H1 (cell line): ENCODE data around the gene TMEM235. TPM values are rescaled to one million over a fixed set of nuclear protein-coding genes. Genes with fewer than 3 reads are reported as not detected.

Experiments
- CTCF ChIA-PET: fragments of 300-600 bp; sonication (Branson Sonifier 250); formaldehyde crosslinking; loops from one replicate; lab custom pipeline; 2021; ENCODE audit not compliant: partially characterized antibody; lab: Charles Lee
- POLR2A ChIA-PET: fragments of 300-600 bp; sonication (Branson Sonifier 250); formaldehyde crosslinking; loops from one replicate; lab custom pipeline; 2021; ENCODE audit warnings: inconsistent platforms; ENCODE audit not compliant: partially characterized antibody; lab: Charles Lee
- DNase-seq, 2 experiments: peaks; one replicate each; pipeline versions ENCODE4 v3.0.0 to v3.0.0-alpha.2; 2010 to 2022; ENCODE audit warnings: low spot score in 2 of 2, low read depth in 1 of 2, mixed read lengths in 1 of 2
- FAIRE-seq: peaks from 2 replicates; lab custom pipeline; 2011; peaks lifted over from hg19 to GRCh38; lab: Jason Lieb, UNC
- H2AFZ ChIP-seq: 2 replicates; pipeline ENCODE4 v1.8.1; 2012; ENCODE audit warnings: low read length, inconsistent platforms
- H2AK5ac ChIP-seq: 2 replicates; pipeline ENCODE4 v1.6.1; 2013; ENCODE audit warnings: low read depth, low read length
- H2BK120ac ChIP-seq: replicated peaks from 2 replicates; pipeline ENCODE3; 2013; ENCODE audit warnings: low read depth, low read length, inconsistent platforms
- H2BK12ac ChIP-seq: 2 replicates; pipeline ENCODE4 v1.6.1; 2013; ENCODE audit warnings: low read depth, low read length
- H2BK15ac ChIP-seq: 2 replicates; pipeline ENCODE4 v1.6.1; 2013; ENCODE audit warnings: low read length
- H2BK20ac ChIP-seq: 2 replicates; pipeline ENCODE4 v1.6.1; 2013; ENCODE audit warnings: low read length
- H2BK5ac ChIP-seq: 2 replicates; pipeline ENCODE4 v1.6.1; 2013; ENCODE audit warnings: low read depth, low read length
- H3K14ac ChIP-seq: 2 replicates; pipeline ENCODE4 v1.6.1; 2013; ENCODE audit warnings: inconsistent platforms; ENCODE audit not compliant: insufficient read length
- H3K18ac ChIP-seq: 2 replicates; pipeline ENCODE4 v1.6.1; 2013; ENCODE audit warnings: low read length; ENCODE audit errors: extremely low read depth
- H3K23ac ChIP-seq: 2 replicates; pipeline ENCODE4 v1.6.1; 2013; ENCODE audit warnings: inconsistent platforms; ENCODE audit not compliant: insufficient read length
- H3K23me2 ChIP-seq: 2 replicates; pipeline ENCODE4 v1.6.1; 2013; ENCODE audit warnings: low read depth, low read length
- H3K27ac ChIP-seq: 2 replicates; pipeline ENCODE4 v1.6.1; 2011; ENCODE audit warnings: low read depth, low read length, inconsistent platforms
- H3K27me3 ChIP-seq, 4 experiments: replicated peaks in 1 of 4; 1 replicate in 1 of 4; 2 replicates in 3 of 4; pipeline versions ENCODE4 v1.6.1 to v1.8.1; 2011 to 2013; ENCODE audit warnings: low read length in 3 of 4, mild to moderate bottlenecking in 3 of 4, inconsistent platforms in 2 of 4, mixed read lengths in 2 of 4, moderate library complexity in 1 of 4; ENCODE audit not compliant: control insufficient read depth in 3 of 4, insufficient read depth in 3 of 4; ENCODE audit errors: extremely low read depth in 1 of 4
- H3K36me3 ChIP-seq, 4 experiments: 2 replicates each; pipeline versions ENCODE4 v1.6.1 to v1.8.1; 2011 to 2013; ENCODE audit warnings: mild to moderate bottlenecking in 4 of 4, low read length in 3 of 4, moderate library complexity in 2 of 4, control low read depth in 1 of 4, inconsistent platforms in 1 of 4; ENCODE audit not compliant: insufficient read depth in 4 of 4, control insufficient read depth in 2 of 4
- H3K4ac ChIP-seq: replicated peaks from 2 replicates; pipeline ENCODE3; 2013; ENCODE audit warnings: low read length, low read depth, mixed read lengths, inconsistent platforms; ENCODE audit not compliant: insufficient read length
- H3K4me1 ChIP-seq, 4 experiments: replicated peaks in 1 of 4; 1 replicate in 1 of 4; 2 replicates in 3 of 4; pipeline versions ENCODE4 v1.6.1 to v1.8.1; 2011 to 2013; ENCODE audit warnings: low read length in 3 of 4, inconsistent platforms in 2 of 4, mixed read lengths in 1 of 4; ENCODE audit not compliant: insufficient read depth in 4 of 4, control insufficient read depth in 3 of 4
- H3K4me2 ChIP-seq, 2 experiments: 2 replicates each; pipeline versions ENCODE4 v1.6.1 to v1.8.1; 2011 to 2013; ENCODE audit warnings: low read depth in 2 of 2, low read length in 2 of 2, control low read depth in 1 of 2, inconsistent platforms in 1 of 2, mild to moderate bottlenecking in 1 of 2; ENCODE audit not compliant: insufficient read depth in 1 of 2
- H3K4me3 ChIP-seq, 4 experiments: fragments of 200-600, 300-600 bp in 1 of 4; sonication (generic), shearing (Covaris generic), sonication (Bioruptor Twin) in 1 of 4; 2 replicates each; pipeline versions ENCODE4 v1.5.1 to v1.8.1; 2011 to 2016; ENCODE audit warnings: low read length in 4 of 4, low read depth in 3 of 4, control low read depth in 2 of 4, inconsistent platforms in 2 of 4, mild to moderate bottlenecking in 2 of 4, mixed read lengths in 1 of 4, moderate library complexity in 1 of 4; ENCODE audit not compliant: insufficient read depth in 2 of 4; ENCODE audit errors: extremely low read depth in 1 of 4
- H3K56ac ChIP-seq: replicated peaks from 2 replicates; pipeline ENCODE3; 2013; ENCODE audit warnings: low read depth, mild to moderate bottlenecking, mixed read lengths, low read length, inconsistent platforms; ENCODE audit not compliant: insufficient read length
- H3K79me1 ChIP-seq: 2 replicates; pipeline ENCODE4 v1.6.1; 2013; ENCODE audit warnings: low read depth, low read length, control low read depth
- H3K79me2 ChIP-seq, 2 experiments: 2 replicates each; pipeline versions ENCODE4 v1.6.1 to v1.8.1; 2012 to 2013; ENCODE audit warnings: low read length in 2 of 2, mild to moderate bottlenecking in 2 of 2, inconsistent platforms in 1 of 2; ENCODE audit not compliant: insufficient read depth in 2 of 2, control insufficient read depth in 1 of 2
- H3K9ac ChIP-seq, 4 experiments: replicated peaks in 1 of 4; 1 replicate in 1 of 4; 2 replicates in 3 of 4; pipeline versions ENCODE4 v1.6.1 to v1.8.1; 2011 to 2013; ENCODE audit warnings: low read depth in 3 of 4, low read length in 3 of 4, control low read depth in 2 of 4, mild to moderate bottlenecking in 2 of 4, moderate library complexity in 2 of 4, inconsistent platforms in 1 of 4; ENCODE audit errors: extremely low read depth in 1 of 4
- H3K9me3 ChIP-seq, 2 experiments: 2 replicates each; pipeline versions ENCODE4 v1.6.1 to v1.8.1; 2012 to 2013; ENCODE audit warnings: mild to moderate bottlenecking in 2 of 2, moderate library complexity in 2 of 2, control low read depth in 1 of 2, inconsistent platforms in 1 of 2, low read depth in 1 of 2, low read length in 1 of 2, mixed read lengths in 1 of 2; ENCODE audit not compliant: insufficient read depth in 2 of 2
- H4K20me1 ChIP-seq, 2 experiments: replicated peaks in 1 of 2; 2 replicates each; pipeline versions ENCODE3 to v1.8.1; 2011 to 2013; ENCODE audit warnings: inconsistent platforms in 2 of 2, low read length in 2 of 2, mild to moderate bottlenecking in 1 of 2; ENCODE audit not compliant: insufficient read depth in 2 of 2, control insufficient read depth in 1 of 2
- H4K5ac ChIP-seq: 2 replicates; pipeline ENCODE4 v1.6.1; 2013; ENCODE audit warnings: low read length, low read depth, mixed read lengths, inconsistent platforms; ENCODE audit not compliant: insufficient read length
- H4K8ac ChIP-seq: 2 replicates; pipeline ENCODE4 v1.8.0; 2013; ENCODE audit warnings: mild to moderate bottlenecking, moderate library complexity, low read length, inconsistent platforms; ENCODE audit not compliant: insufficient read depth; ENCODE audit errors: extremely low read depth
- H4K91ac ChIP-seq: replicated peaks from 2 replicates; pipeline ENCODE3; 2013; ENCODE audit warnings: low read length, mixed read lengths, inconsistent platforms; ENCODE audit not compliant: insufficient read length
- ASH2L ChIP-seq: fragments of 200-600, 300-600 bp; sonication (generic); IDR thresholded peaks from one replicate; pipeline ENCODE4 v1.7.1; 2017; ENCODE audit warnings: low read length
- BACH1 ChIP-seq: IDR thresholded peaks from 2 replicates; pipeline ENCODE4 v1.6.1; 2012; ENCODE audit warnings: low read length, improper control_type of control experiment
- EGR1 ChIP-seq: IDR thresholded peaks from 2 replicates; pipeline ENCODE4 v1.6.1; 2011; ENCODE audit warnings: low read depth, low read length, borderline replicate concordance
- KDM5A ChIP-seq: fragments of 200-600 bp; IDR thresholded peaks from 2 replicates; pipeline ENCODE4 v1.7.1; 2012; ENCODE audit warnings: mild to moderate bottlenecking, low read length, inconsistent platforms, mixed read lengths
- NRF1 ChIP-seq: IDR thresholded peaks from 2 replicates; pipeline ENCODE4 v1.6.1; 2011; ENCODE audit warnings: mild to moderate bottlenecking, low read depth, low read length, improper control_type of control experiment
- POU5F1 ChIP-seq: IDR thresholded peaks from 2 replicates; pipeline ENCODE4 v1.6.1; 2011; ENCODE audit warnings: low read depth, mild to moderate bottlenecking, low read length, moderate library complexity
- RAD21 ChIP-seq, 2 experiments: IDR thresholded peaks in 1 of 2; conservative IDR thresholded peaks in 1 of 2; 2 replicates each; pipeline ENCODE4 v1.6.1; 2011; ENCODE audit warnings: low read depth in 2 of 2, low read length in 2 of 2, improper control_type of control experiment in 1 of 2, inconsistent platforms in 1 of 2, mild to moderate bottlenecking in 1 of 2, moderate library complexity in 1 of 2
- SIX5 ChIP-seq: IDR thresholded peaks from 2 replicates; pipeline ENCODE4 v1.6.1; 2011; ENCODE audit warnings: mild to moderate bottlenecking, low read depth, low read length
- SP4 ChIP-seq: IDR thresholded peaks from 2 replicates; pipeline ENCODE4 v1.6.1; 2012; ENCODE audit warnings: low read length, inconsistent platforms
- SUZ12 ChIP-seq: fragments of 200-600 bp; sonication (generic); IDR thresholded peaks from 2 replicates; pipeline ENCODE4 v1.6.1; 2012; ENCODE audit warnings: mild to moderate bottlenecking, inconsistent platforms, low read length, moderate library complexity, mixed read lengths
- TEAD4 ChIP-seq: IDR thresholded peaks from 2 replicates; pipeline ENCODE4 v1.6.1; 2012; ENCODE audit warnings: low read depth, low read length, inconsistent platforms, mixed read lengths
- YY1 ChIP-seq: IDR thresholded peaks from 2 replicates; pipeline ENCODE4 v1.6.1; 2011; ENCODE audit warnings: low read depth, mild to moderate bottlenecking, low read length
- WGBS, 2 experiments: shearing (Covaris generic) in 1 of 2; methylation state at CpG; one replicate each; pipeline versions ENCODE4 v1.1.6 to v1.1.7; 2013 to 2015; ENCODE audit warnings: low lambda C conversion rate in 2 of 2, mixed read lengths in 2 of 2, inconsistent platforms in 1 of 2, low coverage in 1 of 2, missing lambda C conversion rate in 1 of 2; ENCODE audit not compliant: insufficient replicate concordance in 2 of 2, insufficient coverage in 1 of 2, insufficient read length in 1 of 2; ENCODE audit errors: extremely low coverage in 1 of 2, missing lambda C conversion rate in 1 of 2; 5-methylcytosine and 5-hydroxymethylcytosine counted together
- polyA plus RNA-seq, 7 experiments: library from polyadenylated mRNA; depleted of rRNA in 3 of 7; stranded (reverse) in 5 of 7; unstranded in 2 of 7; fragments of >200 nt in 5 of 7; fragments of 200-250 nt in 2 of 7; gene quantifications; 1 replicate in 5 of 7; 2 replicates in 1 of 7; 4 replicates in 1 of 7; pipeline versions ENCODE4 v1.2.1 to v1.2.3, GENCODE V29; 2011 to 2013; ENCODE audit warnings: missing spikeins in 2 of 7, mixed read lengths in 2 of 7
- total RNA-seq: library from RNA; stranded (reverse); fragmentation: NEBNext Ultra II Directional; extraction: Animal tissue kit (Norgen Biotek cat#: 25700); gene quantifications from 2 replicates; pipeline ENCODE4 v1.2.1, GENCODE V29; 2021
- TF ChIP-seq, protein P1 (sequence below): IDR thresholded peaks from 2 replicates; pipeline ENCODE4 v1.6.1; 2012; ENCODE audit warnings: low read length, inconsistent platforms

The TMEM235 gene
- total and polyA plus RNA-seq, 2 of the 8 experiments (the other 6 are each of a cell fraction or from before 2014, with no cell fraction given), result 0.05 to 0.15 TPM

DNA sequence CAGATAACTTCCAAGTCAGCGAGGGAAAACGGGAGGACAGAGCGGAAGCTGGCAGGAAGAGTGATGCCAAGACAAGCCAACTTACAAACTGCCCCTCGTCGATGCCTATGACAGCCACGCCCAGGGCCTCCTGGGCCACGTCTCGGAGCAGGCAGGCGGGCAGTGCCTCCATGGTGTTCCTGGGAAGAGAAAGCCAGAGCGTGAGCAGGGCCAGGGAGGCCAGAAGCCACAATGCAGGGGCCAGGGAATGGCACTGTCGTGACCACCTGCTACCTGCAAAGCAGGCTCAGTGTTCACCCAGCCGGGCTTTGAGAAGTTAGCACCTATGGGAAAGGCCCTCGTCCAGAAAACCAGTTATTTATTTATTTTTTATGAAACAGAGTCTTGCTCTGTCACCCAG is 48.9 kb upstream of the TMEM235 start:
- Histone ChIP-seq H3K79me1 (peaks cover 10% of the 10 kb centered on the region), H3K18ac (no peak overlapping the region), H2BK15ac (no peak overlapping the region), H2BK20ac (no peak overlapping the region), H4K8ac (no peak overlapping the region), H3K23me2 (peaks cover 4% of the 10 kb centered on the region), H3K4ac (no peak overlapping the region), H2BK5ac (no peak overlapping the region), H3K9ac (no peak overlapping the region), H3K4me1 (peaks cover 0 to 13% (median 3%) of the 10 kb centered on the region in 4 experiments; a peak in 6 of 7 replicates), H3K9me3 (no peaks in the 10 kb centered on the region), H4K5ac (no peak overlapping the region), H2AFZ (no peak overlapping the region), H3K27me3 (no peaks in the 10 kb centered on the region; a peak in 1 of 7 replicates), H2BK12ac (no peak overlapping the region), H3K36me3 (peaks cover 26 to 71% (median 50%) of the 10 kb centered on the region in 4 experiments), H2BK120ac (no peak overlapping the region), H3K4me3 (no peak overlapping the region), H3K56ac (no peak overlapping the region), H3K23ac (no peak overlapping the region), H3K27ac (no peak overlapping the region), H3K79me2 (peaks cover 0 to 26% of the 10 kb centered on the region in 2 experiments; a peak in 3 of 4 replicates), H3K14ac (no peak overlapping the region), H3K4me2 (no peak overlapping the region), H2AK5ac (no peak overlapping the region), H4K20me1 (peaks cover 10% of the 10 kb centered on the region in 2 experiments), H4K91ac (no peak overlapping the region)
- ChIA-PET CTCF (interaction anchor here (0.7 to 6.9 kb wide), 5 partner anchors 17 to 1176 kb away, joined by 3 to 65 read pairs (median 4); no protein-coding TSS in a partner anchor), POLR2A (interaction anchor here (0.7 to 7.3 kb wide), 6 partner anchors 8 to 90 kb away, joined by 3 to 67 read pairs (median 8); partner anchors contain the start of gene TMC8)
- 95% methylated on average over 13 of the region's 13 CpGs; no CpG with 5 or more reads in 1 of the 2 experiments for WGBS, 2 experiments
- FAIRE-seq (no peak), DNase-seq (no peak)
- TF ChIP-seq TEAD4, result no peak
- no peak for TF ChIP-seq SIX5
- no peak for TF ChIP-seq RAD21 (IDR thresholded peaks at IDR 0.05 in 1 of 2, conservative IDR thresholded peaks at IDR 0.05 in 1 of 2; ENCODE audit: low read depth in 2 of 2, low read length in 2 of 2)
- no peak for TF ChIP-seq KDM5A
- TF ChIP-seq, protein P1, sequence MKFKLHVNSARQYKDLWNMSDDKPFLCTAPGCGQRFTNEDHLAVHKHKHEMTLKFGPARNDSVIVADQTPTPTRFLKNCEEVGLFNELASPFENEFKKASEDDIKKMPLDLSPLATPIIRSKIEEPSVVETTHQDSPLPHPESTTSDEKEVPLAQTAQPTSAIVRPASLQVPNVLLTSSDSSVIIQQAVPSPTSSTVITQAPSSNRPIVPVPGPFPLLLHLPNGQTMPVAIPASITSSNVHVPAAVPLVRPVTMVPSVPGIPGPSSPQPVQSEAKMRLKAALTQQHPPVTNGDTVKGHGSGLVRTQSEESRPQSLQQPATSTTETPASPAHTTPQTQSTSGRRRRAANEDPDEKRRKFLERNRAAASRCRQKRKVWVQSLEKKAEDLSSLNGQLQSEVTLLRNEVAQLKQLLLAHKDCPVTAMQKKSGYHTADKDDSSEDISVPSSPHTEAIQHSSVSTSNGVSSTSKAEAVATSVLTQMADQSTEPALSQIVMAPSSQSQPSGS, result no peak
- no peak for TF ChIP-seq SP4
- TF ChIP-seq POU5F1, result no peak
- TF ChIP-seq YY1, result no peak
- TF ChIP-seq ASH2L, result no peak
- TF ChIP-seq BACH1, result no peak
- TF ChIP-seq NRF1, result no peak
- TF ChIP-seq EGR1, result no peak
- no peak for TF ChIP-seq SUZ12
